Retina (tissue), 1 donor: ENCODE data around the gene LTBP3.

Experiments used
- DNase-seq: peaks from one replicate; pipeline ENCODE4 v3.0.0-alpha.2; 2016

The LTBP3 gene

GRCh38 chr11:65505466-65506289, 52.5 kb downstream of the LTBP3 start:
- peak; percentile 54 for DNase-seq

DNA sequence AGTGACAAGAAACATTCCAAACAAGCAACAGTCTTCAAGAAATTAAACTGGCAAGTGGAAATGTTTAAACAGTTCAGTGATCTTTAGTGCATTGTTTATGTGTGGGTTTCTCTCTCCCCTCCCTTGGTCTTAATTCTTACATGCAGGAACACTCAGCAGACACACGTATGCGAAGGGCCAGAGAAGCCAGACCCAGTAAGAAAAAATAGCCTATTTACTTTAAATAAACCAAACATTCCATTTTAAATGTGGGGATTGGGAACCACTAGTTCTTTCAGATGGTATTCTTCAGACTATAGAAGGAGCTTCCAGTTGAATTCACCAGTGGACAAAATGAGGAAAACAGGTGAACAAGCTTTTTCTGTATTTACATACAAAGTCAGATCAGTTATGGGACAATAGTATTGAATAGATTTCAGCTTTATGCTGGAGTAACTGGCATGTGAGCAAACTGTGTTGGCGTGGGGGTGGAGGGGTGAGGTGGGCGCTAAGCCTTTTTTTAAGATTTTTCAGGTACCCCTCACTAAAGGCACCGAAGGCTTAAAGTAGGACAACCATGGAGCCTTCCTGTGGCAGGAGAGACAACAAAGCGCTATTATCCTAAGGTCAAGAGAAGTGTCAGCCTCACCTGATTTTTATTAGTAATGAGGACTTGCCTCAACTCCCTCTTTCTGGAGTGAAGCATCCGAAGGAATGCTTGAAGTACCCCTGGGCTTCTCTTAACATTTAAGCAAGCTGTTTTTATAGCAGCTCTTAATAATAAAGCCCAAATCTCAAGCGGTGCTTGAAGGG, 53.3 kb downstream of the LTBP3 start:
- no peak for DNase-seq

DNA sequence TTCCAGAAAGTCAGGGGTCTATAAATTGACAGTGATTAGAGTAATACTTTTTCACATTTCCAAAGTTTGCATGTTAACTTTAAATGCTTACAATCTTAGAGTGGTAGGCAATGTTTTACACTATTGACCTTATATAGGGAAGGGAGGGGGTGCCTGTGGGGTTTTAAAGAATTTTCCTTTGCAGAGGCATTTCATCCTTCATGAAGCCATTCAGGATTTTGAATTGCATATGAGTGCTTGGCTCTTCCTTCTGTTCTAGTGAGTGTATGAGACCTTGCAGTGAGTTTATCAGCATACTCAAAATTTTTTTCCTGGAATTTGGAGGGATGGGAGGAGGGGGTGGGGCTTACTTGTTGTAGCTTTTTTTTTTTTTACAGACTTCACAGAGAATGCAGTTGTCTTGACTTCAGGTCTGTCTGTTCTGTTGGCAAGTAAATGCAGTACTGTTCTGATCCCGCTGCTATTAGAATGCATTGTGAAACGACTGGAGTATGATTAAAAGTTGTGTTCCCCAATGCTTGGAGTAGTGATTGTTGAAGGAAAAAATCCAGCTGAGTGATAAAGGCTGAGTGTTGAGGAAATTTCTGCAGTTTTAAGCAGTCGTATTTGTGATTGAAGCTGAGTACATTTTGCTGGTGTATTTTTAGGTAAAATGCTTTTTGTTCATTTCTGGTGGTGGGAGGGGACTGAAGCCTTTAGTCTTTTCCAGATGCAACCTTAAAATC, 54.0 kb downstream of the LTBP3 start:
- peak; percentile 67 for DNase-seq

- DNase-seq, result no peak
These were observed 54.7 kb downstream of the LTBP3 start for GRCh38 chr11:65503368-65503948.

DNA sequence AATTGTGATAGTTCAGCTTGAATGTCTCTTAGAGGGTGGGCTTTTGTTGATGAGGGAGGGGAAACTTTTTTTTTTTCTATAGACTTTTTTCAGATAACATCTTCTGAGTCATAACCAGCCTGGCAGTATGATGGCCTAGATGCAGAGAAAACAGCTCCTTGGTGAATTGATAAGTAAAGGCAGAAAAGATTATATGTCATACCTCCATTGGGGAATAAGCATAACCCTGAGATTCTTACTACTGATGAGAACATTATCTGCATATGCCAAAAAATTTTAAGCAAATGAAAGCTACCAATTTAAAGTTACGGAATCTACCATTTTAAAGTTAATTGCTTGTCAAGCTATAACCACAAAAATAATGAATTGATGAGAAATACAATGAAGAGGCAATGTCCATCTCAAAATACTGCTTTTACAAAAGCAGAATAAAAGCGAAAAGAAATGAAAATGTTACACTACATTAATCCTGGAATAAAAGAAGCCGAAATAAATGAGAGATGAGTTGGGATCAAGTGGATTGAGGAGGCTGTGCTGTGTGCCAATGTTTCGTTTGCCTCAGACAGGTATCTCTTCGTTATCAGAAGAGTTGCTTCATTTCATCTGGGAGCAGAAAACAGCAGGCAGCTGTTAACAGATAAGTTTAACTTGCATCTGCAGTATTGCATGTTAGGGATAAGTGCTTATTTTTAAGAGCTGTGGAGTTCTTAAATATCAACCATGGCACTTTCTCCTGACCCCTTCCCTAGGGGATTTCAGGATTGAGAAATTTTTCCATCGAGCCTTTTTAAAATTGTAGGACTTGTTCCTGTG, 55.4 kb downstream of the LTBP3 start:
- peak; percentile 57 for DNase-seq

GRCh38 chr11:65502274-65502554, 55.9 kb downstream of the LTBP3 start:
- no peak for DNase-seq

- peak; percentile 63 for DNase-seq
These were observed 56.5 kb downstream of the LTBP3 start for GRCh38 chr11:65501472-65502273.

- DNase-seq, result no peak
These were observed 57.0 kb downstream of the LTBP3 start for GRCh38 chr11:65501186-65501471.

DNA sequence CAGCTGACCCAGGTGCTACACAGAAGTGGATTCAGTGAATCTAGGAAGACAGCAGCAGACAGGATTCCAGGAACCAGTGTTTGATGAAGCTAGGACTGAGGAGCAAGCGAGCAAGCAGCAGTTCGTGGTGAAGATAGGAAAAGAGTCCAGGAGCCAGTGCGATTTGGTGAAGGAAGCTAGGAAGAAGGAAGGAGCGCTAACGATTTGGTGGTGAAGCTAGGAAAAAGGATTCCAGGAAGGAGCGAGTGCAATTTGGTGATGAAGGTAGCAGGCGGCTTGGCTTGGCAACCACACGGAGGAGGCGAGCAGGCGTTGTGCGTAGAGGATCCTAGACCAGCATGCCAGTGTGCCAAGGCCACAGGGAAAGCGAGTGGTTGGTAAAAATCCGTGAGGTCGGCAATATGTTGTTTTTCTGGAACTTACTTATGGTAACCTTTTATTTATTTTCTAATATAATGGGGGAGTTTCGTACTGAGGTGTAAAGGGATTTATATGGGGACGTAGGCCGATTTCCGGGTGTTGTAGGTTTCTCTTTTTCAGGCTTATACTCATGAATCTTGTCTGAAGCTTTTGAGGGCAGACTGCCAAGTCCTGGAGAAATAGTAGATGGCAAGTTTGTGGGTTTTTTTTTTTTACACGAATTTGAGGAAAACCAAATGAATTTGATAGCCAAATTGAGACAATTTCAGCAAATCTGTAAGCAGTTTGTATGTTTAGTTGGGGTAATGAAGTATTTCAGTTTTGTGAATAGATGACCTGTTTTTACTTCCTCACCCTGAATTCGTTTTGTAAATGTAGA, 57.6 kb downstream of the LTBP3 start:
- peak; percentile 81 for DNase-seq

GRCh38 chr11:65499713-65500386, 58.3 kb downstream of the LTBP3 start:
- peak; percentile 28 for DNase-seq

DNA sequence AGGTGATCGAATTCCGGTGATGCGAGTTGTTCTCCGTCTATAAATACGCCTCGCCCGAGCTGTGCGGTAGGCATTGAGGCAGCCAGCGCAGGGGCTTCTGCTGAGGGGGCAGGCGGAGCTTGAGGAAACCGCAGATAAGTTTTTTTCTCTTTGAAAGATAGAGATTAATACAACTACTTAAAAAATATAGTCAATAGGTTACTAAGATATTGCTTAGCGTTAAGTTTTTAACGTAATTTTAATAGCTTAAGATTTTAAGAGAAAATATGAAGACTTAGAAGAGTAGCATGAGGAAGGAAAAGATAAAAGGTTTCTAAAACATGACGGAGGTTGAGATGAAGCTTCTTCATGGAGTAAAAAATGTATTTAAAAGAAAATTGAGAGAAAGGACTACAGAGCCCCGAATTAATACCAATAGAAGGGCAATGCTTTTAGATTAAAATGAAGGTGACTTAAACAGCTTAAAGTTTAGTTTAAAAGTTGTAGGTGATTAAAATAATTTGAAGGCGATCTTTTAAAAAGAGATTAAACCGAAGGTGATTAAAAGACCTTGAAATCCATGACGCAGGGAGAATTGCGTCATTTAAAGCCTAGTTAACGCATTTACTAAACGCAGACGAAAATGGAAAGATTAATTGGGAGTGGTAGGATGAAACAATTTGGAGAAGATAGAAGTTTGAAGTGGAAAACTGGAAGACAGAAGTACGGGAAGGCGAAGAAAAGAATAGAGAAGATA, 59.0 kb downstream of the LTBP3 start, which contains the start of gene MALAT1:
Gene MALAT1 (plus strand): TSS at position 69 of the 736 bp plus-strand sequence.
- DNase-seq, result peak; percentile 94

- no peak for DNase-seq
These were observed 59.5 kb downstream of the LTBP3 start for GRCh38 chr11:65498727-65498976.

GRCh38 chr11:65498042-65498726, 60.0 kb downstream of the LTBP3 start:
- peak; percentile 90 for DNase-seq

GRCh38 chr11:65497141-65498041, 60.8 kb downstream of the LTBP3 start:
- DNase-seq, result peak; percentile 99

DNA sequence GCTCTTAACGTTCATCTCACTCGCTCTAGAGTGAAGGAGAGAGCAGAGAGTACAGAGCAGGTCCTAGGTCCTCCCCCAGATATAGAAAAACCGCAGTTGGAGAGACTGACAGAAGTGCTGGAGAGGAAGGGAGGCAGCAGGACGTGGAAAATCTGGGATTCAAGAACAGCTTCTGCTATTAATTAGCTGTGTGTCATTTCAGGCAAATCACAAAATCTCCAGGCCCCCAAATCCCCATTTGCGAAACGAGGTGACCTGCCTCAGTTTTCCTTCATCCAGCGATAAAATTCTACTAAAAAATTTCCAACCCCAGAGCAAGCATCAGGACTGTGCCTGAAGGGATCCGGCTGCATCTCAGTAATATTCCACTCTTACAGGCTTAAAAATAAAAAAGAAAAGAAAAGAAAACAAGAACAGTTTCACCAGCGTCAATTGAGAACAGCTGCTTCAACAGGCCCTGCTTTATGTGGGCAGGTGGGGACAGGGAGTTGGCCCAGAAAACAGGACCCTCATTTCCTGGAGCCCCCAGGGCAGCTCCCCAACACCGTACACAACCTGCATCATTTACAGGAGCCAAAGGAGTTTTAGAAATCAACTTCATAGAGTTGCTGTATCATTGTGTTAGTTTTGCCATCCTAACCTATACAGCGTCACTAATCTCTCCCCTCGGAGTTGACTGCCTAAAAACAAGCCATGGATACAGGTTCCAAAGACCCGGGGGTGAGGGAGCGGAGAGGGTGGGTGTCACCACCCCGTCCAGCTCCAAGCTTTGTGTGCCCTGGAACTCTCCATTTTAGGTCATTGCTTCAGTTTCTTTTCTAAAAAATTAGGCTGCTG, 61.6 kb downstream of the LTBP3 start:
- DNase-seq, result no peak

- DNase-seq, result peak; percentile 42
These were observed 64.6 kb downstream of the LTBP3 start for GRCh38 chr11:65493367-65494176.
